SK-N-MC (cell line): ENCODE measurements around the gene MGAT5.

ENCODE experiments used
- EZH2 ChIP-seq: fragments of 200-600 bp; sonication (generic); IDR thresholded peaks from one replicate; pipeline ENCODE4 v1.6.1; 2017; ENCODE audit warnings: antibody characterized with exemption
- POLR2AphosphoS5 ChIP-seq: IDR thresholded peaks from 2 replicates; pipeline ENCODE4 v1.6.1; 2012; ENCODE audit warnings: mild to moderate bottlenecking, low read depth, low read length, borderline replicate concordance

- TF ChIP-seq POLR2AphosphoS5 (no peak), EZH2 (no peak)
Measured at GRCh38 chr2:134230885-134231284, 23.0 kb upstream of the MGAT5 start.
